Caco-2 (cell line): ENCODE results near the gene KLK4. TPM values are rescaled to one million over a fixed set of nuclear protein-coding genes. Genes with fewer than 3 reads are reported as not detected.

Experiments used
- BruUV-seq: library from RNA; stranded (reverse); fragments of 400-500 nt; replicated peaks from 2 replicates; lab custom pipeline; 2021; lab: Mats Ljungman, UMichigan
- CTCF ChIA-PET: fragments of 300-600 bp; sonication (Branson Sonifier 250); formaldehyde crosslinking; loops from one replicate; lab custom pipeline; 2022; ENCODE audit warnings: antibody characterized with exemption; lab: Charles Lee
- POLR2A ChIA-PET: fragments of 300-600 bp; sonication (Branson Sonifier 250); formaldehyde crosslinking; loops from one replicate; lab custom pipeline; 2022; ENCODE audit warnings: antibody characterized with exemption; lab: Charles Lee
- DNase-seq, 2 experiments: peaks; one replicate each; pipeline versions ENCODE4 v3.0.0 to v3.0.0-alpha.2; 2020 to 2022
- H3K27me3 ChIP-seq: replicated peaks from 2 replicates; pipeline ENCODE4 v1.6.0; 2011; ENCODE audit warnings: low read length; ENCODE audit not compliant: control insufficient read depth, insufficient read depth
- H3K36me3 ChIP-seq: 2 replicates; pipeline ENCODE4 v1.5.1; 2011; ENCODE audit warnings: low read length; ENCODE audit not compliant: control insufficient read depth, insufficient read depth
- H3K4me1 ChIP-seq: fragments of 250-450 bp; sonication (Bioruptor Pico); 2 replicates; pipeline ENCODE4 v1.5.1; 2020; ENCODE audit warnings: mild to moderate bottlenecking
- H3K4me3 ChIP-seq: 2 replicates; pipeline ENCODE4 v1.5.1; 2011; ENCODE audit warnings: low read depth, mild to moderate bottlenecking, control low read depth, low read length
- H3K9me3 ChIP-seq: fragments of 250-450 bp; sonication (Bioruptor Pico); 2 replicates; pipeline ENCODE4 v1.5.1; 2020; ENCODE audit warnings: mild to moderate bottlenecking, moderate library complexity
- H3K27ac Mint-ChIP-seq: one replicate; pipeline ENCODE4 v1.8.0; 2022; ENCODE audit warnings: mixed read lengths; ENCODE audit not compliant: unreplicated experiment
- H3K27me3 Mint-ChIP-seq: one replicate; pipeline ENCODE4 v1.8.0; 2022; ENCODE audit warnings: mixed read lengths; ENCODE audit not compliant: insufficient read depth, unreplicated experiment
- H3K36me3 Mint-ChIP-seq: one replicate; pipeline ENCODE4 v1.8.0; 2022; ENCODE audit warnings: mild to moderate bottlenecking, mixed read lengths; ENCODE audit not compliant: insufficient read depth, unreplicated experiment
- H3K4me1 Mint-ChIP-seq: one replicate; pipeline ENCODE4 v1.8.0; 2022; ENCODE audit warnings: low read depth, mixed read lengths; ENCODE audit not compliant: unreplicated experiment
- H3K4me3 Mint-ChIP-seq: one replicate; pipeline ENCODE4 v1.8.0; 2022; ENCODE audit warnings: mild to moderate bottlenecking, moderate library complexity, mixed read lengths; ENCODE audit not compliant: unreplicated experiment
- H3K9me3 Mint-ChIP-seq: one replicate; pipeline ENCODE4 v1.8.0; 2022; ENCODE audit warnings: mixed read lengths; ENCODE audit not compliant: unreplicated experiment
- intact Hi-C: fragments of 100-400 bp; cut with micrococcal nuclease; formaldehyde crosslinking; loops from one replicate; pipeline ENCODE4 v1.10.0; 2022; ENCODE audit not compliant: unreplicated experiment
- total RNA-seq: library from RNA; stranded (reverse); gene quantifications from 2 replicates; pipeline ENCODE4 v1.2.3, GENCODE V29; 2022
- TF ChIP-seq, protein P1 (sequence below), 2 experiments: fragments of 200-600 bp in 1 of 2; IDR thresholded peaks; 1 replicate in 1 of 2; 2 replicates in 1 of 2; pipeline versions ENCODE4 v1.5.1 to v1.8.0; 2011 to 2022; ENCODE audit warnings: antibody characterized with exemption in 1 of 2, control low read depth in 1 of 2, inconsistent platforms in 1 of 2, low read depth in 1 of 2, low read length in 1 of 2, mild to moderate bottlenecking in 1 of 2, moderate library complexity in 1 of 2; ENCODE audit not compliant: insufficient read depth in 1 of 2, severe bottlenecking in 1 of 2, unreplicated experiment in 1 of 2

The KLK4 gene
- total RNA-seq, 1 experiment from 2014 or later: not detected

- no peak for DNase-seq
- Mint-ChIP-seq H3K27ac (no peak overlapping the region), H3K4me1 (no peaks in the 10 kb centered on the region), H3K9me3 (no peaks in the 10 kb centered on the region), H3K27me3 (peaks cover 25% of the 10 kb centered on the region), H3K4me3 (no peak overlapping the region), H3K36me3 (no peaks in the 10 kb centered on the region)
- Histone ChIP-seq H3K4me1 (no peaks in the 10 kb centered on the region), H3K36me3 (no peaks in the 10 kb centered on the region), H3K9me3 (0 out of 2 replicates have a peak, but pooled peaks cover 13% of the 10 kb centered on the region), H3K27me3 (no peaks in the 10 kb centered on the region; the same call in 1 of the 2 replicates), H3K4me3 (no peak overlapping the region)
- TF ChIP-seq, protein P1, sequence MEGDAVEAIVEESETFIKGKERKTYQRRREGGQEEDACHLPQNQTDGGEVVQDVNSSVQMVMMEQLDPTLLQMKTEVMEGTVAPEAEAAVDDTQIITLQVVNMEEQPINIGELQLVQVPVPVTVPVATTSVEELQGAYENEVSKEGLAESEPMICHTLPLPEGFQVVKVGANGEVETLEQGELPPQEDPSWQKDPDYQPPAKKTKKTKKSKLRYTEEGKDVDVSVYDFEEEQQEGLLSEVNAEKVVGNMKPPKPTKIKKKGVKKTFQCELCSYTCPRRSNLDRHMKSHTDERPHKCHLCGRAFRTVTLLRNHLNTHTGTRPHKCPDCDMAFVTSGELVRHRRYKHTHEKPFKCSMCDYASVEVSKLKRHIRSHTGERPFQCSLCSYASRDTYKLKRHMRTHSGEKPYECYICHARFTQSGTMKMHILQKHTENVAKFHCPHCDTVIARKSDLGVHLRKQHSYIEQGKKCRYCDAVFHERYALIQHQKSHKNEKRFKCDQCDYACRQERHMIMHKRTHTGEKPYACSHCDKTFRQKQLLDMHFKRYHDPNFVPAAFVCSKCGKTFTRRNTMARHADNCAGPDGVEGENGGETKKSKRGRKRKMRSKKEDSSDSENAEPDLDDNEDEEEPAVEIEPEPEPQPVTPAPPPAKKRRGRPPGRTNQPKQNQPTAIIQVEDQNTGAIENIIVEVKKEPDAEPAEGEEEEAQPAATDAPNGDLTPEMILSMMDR (IDR thresholded peaks at IDR 0.05; ENCODE audit: insufficient read depth in 1 of 2, low read depth in 1 of 2, low read length in 1 of 2, severe bottlenecking in 1 of 2, unreplicated experiment in 1 of 2): no peak
- ChIA-PET CTCF (no interaction called here), POLR2A (no interaction called here)
- intact Hi-C loops: no loop called here
- no TSS peak for BruUV-seq
Measured at GRCh38 chr19:50861496-50862286, 49.5 kb downstream of the KLK4 start.

GRCh38 chr19:50861010-50861409 is 50.2 kb downstream of the KLK4 start:
- Mint-ChIP-seq H3K9me3 (no peaks in the 10 kb centered on the region), H3K4me1 (no peaks in the 10 kb centered on the region), H3K27ac (no peak overlapping the region), H3K27me3 (peaks cover 27% of the 10 kb centered on the region), H3K36me3 (no peaks in the 10 kb centered on the region), H3K4me3 (no peak overlapping the region)
- Histone ChIP-seq H3K36me3 (no peaks in the 10 kb centered on the region), H3K9me3 (0 out of 2 replicates have a peak, but pooled peaks cover 13% of the 10 kb centered on the region), H3K27me3 (no peaks in the 10 kb centered on the region; the same call in 1 of the 2 replicates), H3K4me1 (no peaks in the 10 kb centered on the region), H3K4me3 (no peak overlapping the region)
- TF ChIP-seq, protein P1 (IDR thresholded peaks at IDR 0.05; ENCODE audit: insufficient read depth in 1 of 2, low read depth in 1 of 2, low read length in 1 of 2, severe bottlenecking in 1 of 2, unreplicated experiment in 1 of 2): no peak
- ChIA-PET POLR2A (no interaction called here), CTCF (no interaction called here)
- no TSS peak for BruUV-seq
- DNase-seq: peak in 1 of 2 experiments; percentile 16
- intact Hi-C loops: no loop called here

- Histone ChIP-seq H3K4me3 (no peak overlapping the region), H3K9me3 (0 out of 2 replicates have a peak, but pooled peaks cover 13% of the 10 kb centered on the region), H3K4me1 (no peaks in the 10 kb centered on the region), H3K36me3 (no peaks in the 10 kb centered on the region), H3K27me3 (no peaks in the 10 kb centered on the region; the same call in 1 of the 2 replicates)
- TF ChIP-seq, protein P1 (IDR thresholded peaks at IDR 0.05; ENCODE audit: insufficient read depth in 1 of 2, low read depth in 1 of 2, low read length in 1 of 2, severe bottlenecking in 1 of 2, unreplicated experiment in 1 of 2): no peak
- H3K36me3 Mint-ChIP-seq: no peaks in the 10 kb centered on the region
- POLR2A ChIA-PET: no interaction called here
- no peak overlapping the region for H3K27ac Mint-ChIP-seq
- intact Hi-C loops: no loop called here
- no peaks in the 10 kb centered on the region for H3K4me1 Mint-ChIP-seq
- DNase-seq: peak in 1 of 2 experiments; percentile 8
- no peaks in the 10 kb centered on the region for H3K9me3 Mint-ChIP-seq
- peaks cover 30% of the 10 kb centered on the region for H3K27me3 Mint-ChIP-seq
- no peak overlapping the region for H3K4me3 Mint-ChIP-seq
- CTCF ChIA-PET: no interaction called here
- BruUV-seq: no TSS peak
Measured at GRCh38 chr19:50859849-50860248, 51.3 kb downstream of the KLK4 start.
